ENCODE results near the gene LST1.

- TF ChIP-seq POLR2A (IDR thresholded peaks at IDR 0.05; ENCODE audit: low read length), result no peak
- no peak for TF ChIP-seq GATA1 (IDR thresholded peaks at IDR 0.05; ENCODE audit: low read depth, low read length)
These were observed 586 bp upstream of the LST1 start for GRCh38 chr6:31585491-31585890.

Measured in erythroblast (primary cell).